Calu3 (cell line): ENCODE measurements around the gene BNIP3. TPM values are rescaled to one million over a fixed set of nuclear protein-coding genes. Genes with fewer than 3 reads are reported as not detected.

Experiments
- BruUV-seq: library from RNA; stranded (reverse); fragments of 400-500 nt; replicated peaks from 2 replicates; lab custom pipeline; 2021; lab: Mats Ljungman, UMichigan
- CTCF ChIA-PET: fragments of 300-600 bp; sonication (Branson Sonifier 250); formaldehyde crosslinking; loops from one replicate; lab custom pipeline; 2022; ENCODE audit warnings: antibody characterized with exemption; lab: Charles Lee
- DNase-seq: peaks from one replicate; pipeline ENCODE4 v3.0.0; 2022
- H3K27ac Mint-ChIP-seq: one replicate; pipeline ENCODE4 v1.8.0; 2022; ENCODE audit warnings: mixed read lengths; ENCODE audit not compliant: unreplicated experiment
- H3K27me3 Mint-ChIP-seq: one replicate; pipeline ENCODE4 v1.8.0; 2022; ENCODE audit warnings: mixed read lengths; ENCODE audit not compliant: unreplicated experiment
- H3K36me3 Mint-ChIP-seq: one replicate; pipeline ENCODE4 v1.8.0; 2022; ENCODE audit warnings: mild to moderate bottlenecking, moderate library complexity, mixed read lengths; ENCODE audit not compliant: insufficient read depth, unreplicated experiment
- H3K4me1 Mint-ChIP-seq: one replicate; pipeline ENCODE4 v1.8.0; 2022; ENCODE audit warnings: mild to moderate bottlenecking, low read depth, mixed read lengths; ENCODE audit not compliant: unreplicated experiment
- H3K4me3 Mint-ChIP-seq: one replicate; pipeline ENCODE4 v1.8.0; 2022; ENCODE audit warnings: mild to moderate bottlenecking, low read depth, moderate library complexity, mixed read lengths; ENCODE audit not compliant: unreplicated experiment
- H3K9me3 Mint-ChIP-seq: one replicate; pipeline ENCODE4 v1.8.0; 2022; ENCODE audit warnings: low read depth, mixed read lengths; ENCODE audit not compliant: unreplicated experiment
- CTCF ChIP-seq: fragments of 200-600 bp; IDR thresholded peaks from one replicate; pipeline ENCODE4 v1.8.0; 2022; ENCODE audit warnings: antibody characterized with exemption; ENCODE audit not compliant: unreplicated experiment
- intact Hi-C: fragments of 100-400 bp; cut with micrococcal nuclease; formaldehyde crosslinking; loops from one replicate; pipeline ENCODE4 v1.10.0; 2022; ENCODE audit not compliant: unreplicated experiment
- total RNA-seq: library from RNA; stranded (reverse); gene quantifications from 2 replicates; pipeline ENCODE4 v1.2.3, GENCODE V29; 2022

The BNIP3 gene
- total RNA-seq, 1 experiment from 2014 or later = 7.9 TPM

GRCh38 chr10:132023092-132023811 is 41.5 kb upstream of the BNIP3 start:
- no peaks in the 10 kb centered on the region for H3K36me3 Mint-ChIP-seq
- H3K9me3 Mint-ChIP-seq = no peaks in the 10 kb centered on the region
- peaks cover 65% of the 10 kb centered on the region for H3K27me3 Mint-ChIP-seq
- peak; percentile 73 for DNase-seq
- H3K27ac Mint-ChIP-seq = no peak overlapping the region
- peak overlapping the region; percentile 39 for H3K4me3 Mint-ChIP-seq
- no TSS peak for BruUV-seq
- intact Hi-C loops = loop anchor here (2.0 kb wide), 1 partner anchor 138 kb away; no protein-coding TSS in a partner anchor
- CTCF ChIA-PET = interaction anchor here (0.6 to 1.6 kb wide), 4 partner anchors 13 to 137 kb away, joined by 3 to 12 read pairs (median 4); no protein-coding TSS in a partner anchor
- peaks cover 7% of the 10 kb centered on the region for H3K4me1 Mint-ChIP-seq
- TF ChIP-seq CTCF = peak; percentile 77

DNA sequence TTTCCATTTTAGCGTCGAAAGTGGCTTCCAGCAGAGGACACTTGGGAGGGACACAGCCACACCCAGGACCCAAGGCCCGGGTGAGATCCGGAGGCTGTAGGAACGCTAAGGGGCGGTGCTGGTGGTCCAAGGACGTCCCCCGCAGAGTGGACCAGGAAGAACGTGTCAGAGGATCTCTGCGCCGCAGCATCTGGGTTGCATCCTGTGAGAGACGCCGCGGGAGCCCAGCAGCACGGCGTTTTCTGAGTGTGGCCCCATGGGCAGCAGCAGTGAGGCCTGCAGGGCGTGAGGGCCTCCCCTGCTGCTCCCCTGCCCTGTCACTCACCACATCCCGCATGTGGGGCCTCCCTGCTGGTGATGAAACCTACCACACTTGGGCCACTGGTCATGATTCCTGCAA is 40.5 kb upstream of the BNIP3 start:
- no peak for DNase-seq
- H3K4me1 Mint-ChIP-seq = peaks cover 7% of the 10 kb centered on the region
- H3K4me3 Mint-ChIP-seq = no peak overlapping the region
- peaks cover 64% of the 10 kb centered on the region for H3K27me3 Mint-ChIP-seq
- no peaks in the 10 kb centered on the region for H3K9me3 Mint-ChIP-seq
- no peaks in the 10 kb centered on the region for H3K36me3 Mint-ChIP-seq
- no peak overlapping the region for H3K27ac Mint-ChIP-seq
- intact Hi-C loops = loop anchor here (2.0 kb wide), 1 partner anchor 137 kb away; no protein-coding TSS in a partner anchor
- no TSS peak for BruUV-seq
- no peak for TF ChIP-seq CTCF
- CTCF ChIA-PET = interaction anchor here (1.2 kb wide), 1 partner anchor 136 kb away, joined by 12 read pairs; no protein-coding TSS in a partner anchor

- intact Hi-C loops = loop anchor here (2.0 kb wide), 1 partner anchor 137 kb away; no protein-coding TSS in a partner anchor
- Mint-ChIP-seq H3K27ac (no peak overlapping the region), H3K4me3 (no peak overlapping the region), H3K9me3 (no peaks in the 10 kb centered on the region), H3K4me1 (peaks cover 7% of the 10 kb centered on the region), H3K36me3 (no peaks in the 10 kb centered on the region), H3K27me3 (peaks cover 64% of the 10 kb centered on the region)
- CTCF ChIA-PET = interaction anchor here (0.9 kb wide), 1 partner anchor 136 kb away, joined by 3 read pairs; no protein-coding TSS in a partner anchor
- TF ChIP-seq CTCF = no peak
- no peak for DNase-seq
- BruUV-seq = no TSS peak
Measured at GRCh38 chr10:132021504-132022143, 39.9 kb upstream of the BNIP3 start.

GRCh38 chr10:132021046-132021445 is 39.3 kb upstream of the BNIP3 start:
- Mint-ChIP-seq H3K27me3 (peaks cover 67% of the 10 kb centered on the region), H3K9me3 (no peaks in the 10 kb centered on the region), H3K27ac (no peak overlapping the region), H3K4me3 (no peak overlapping the region), H3K36me3 (no peaks in the 10 kb centered on the region), H3K4me1 (peaks cover 7% of the 10 kb centered on the region)
- CTCF ChIA-PET = interaction anchor here (0.9 kb wide), 1 partner anchor 135 kb away, joined by 3 read pairs; no protein-coding TSS in a partner anchor
- TF ChIP-seq CTCF = no peak
- no TSS peak for BruUV-seq
- intact Hi-C loops = no loop called here
- DNase-seq = no peak
